GM21423 (cell line): ENCODE results near the gene PUM1.

Experiments used
- ATAC-seq: cut with Tn5 transposase; IDR thresholded peaks from one replicate; pipeline ENCODE4 v1.9.1; 2021; ENCODE audit warnings: mild to moderate bottlenecking, moderate library complexity; ENCODE audit not compliant: unreplicated experiment

Gene PUM1

GRCh38 chr1:30908696-30909364, 156.7 kb downstream of the PUM1 start, which contains the start of gene SDC3:
Gene SDC3, minus strand, starts transcription at chr1:30908758. Its CDS starts 172 bp downstream, at chr1:30908586.
- ATAC-seq: no peak

DNA sequence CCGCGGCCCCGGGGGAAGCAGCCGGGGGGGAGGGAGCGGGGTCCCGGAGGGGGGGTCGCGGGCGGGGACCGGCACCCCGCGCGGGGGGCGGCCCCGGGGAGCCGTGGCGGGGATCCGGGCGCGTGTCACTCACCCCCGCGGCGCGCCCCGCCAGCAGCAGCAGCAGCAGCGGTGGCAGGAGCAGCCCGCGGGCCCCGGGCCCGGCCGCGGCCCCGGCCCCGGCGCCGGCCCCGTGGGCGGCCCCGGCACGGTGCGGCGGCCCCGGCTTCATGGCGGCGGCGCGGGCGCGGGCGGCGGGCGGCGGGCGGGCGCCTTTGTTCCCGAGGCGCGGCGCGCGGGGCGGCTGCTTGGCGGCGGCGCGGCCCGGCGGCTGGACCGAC, 157.2 kb downstream of the PUM1 start:
- no peak for ATAC-seq

GRCh38 chr1:30907481-30908315, 157.8 kb downstream of the PUM1 start:
- no peak for ATAC-seq

DNA sequence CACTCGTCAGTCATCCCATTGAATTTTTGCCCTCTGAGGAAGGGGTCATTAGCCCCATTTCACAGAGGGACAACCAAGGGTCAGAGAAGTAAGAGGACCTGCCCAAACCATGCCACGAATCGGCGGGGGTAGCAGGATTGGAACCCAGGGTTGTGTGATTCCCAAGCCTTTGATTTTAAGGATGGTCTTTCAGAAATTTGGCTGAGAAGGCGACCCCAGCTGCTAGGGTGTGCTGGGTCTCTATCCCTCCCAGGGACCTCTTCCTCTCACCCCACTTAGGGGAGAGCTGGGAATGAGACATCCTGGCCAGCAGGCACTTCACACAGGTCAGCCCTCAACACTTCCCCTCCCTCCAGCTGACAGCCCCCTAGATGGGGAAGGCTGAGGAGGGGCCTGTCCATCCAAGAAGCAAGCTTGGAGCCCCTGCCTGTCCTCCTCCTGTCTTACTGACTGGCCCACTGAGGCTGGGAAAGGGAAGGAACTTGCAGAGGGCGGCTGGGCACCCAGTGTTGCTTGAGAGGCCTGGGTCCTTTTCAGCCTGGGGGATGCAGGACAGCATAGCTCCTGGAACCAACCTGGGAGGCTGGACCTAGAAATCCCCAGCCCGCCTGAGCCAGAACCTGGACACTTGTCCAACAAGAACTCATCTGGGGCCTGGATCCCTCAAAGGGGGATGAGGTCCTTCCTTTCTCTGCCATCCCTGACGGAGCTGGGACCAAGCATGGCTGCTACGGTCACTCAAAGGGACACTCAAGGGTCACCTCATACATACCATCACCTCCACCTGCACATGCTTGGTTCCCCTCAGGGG, 158.7 kb downstream of the PUM1 start:
- no peak for ATAC-seq

GRCh38 chr1:30905916-30906620, 159.4 kb downstream of the PUM1 start:
- no peak for ATAC-seq

DNA sequence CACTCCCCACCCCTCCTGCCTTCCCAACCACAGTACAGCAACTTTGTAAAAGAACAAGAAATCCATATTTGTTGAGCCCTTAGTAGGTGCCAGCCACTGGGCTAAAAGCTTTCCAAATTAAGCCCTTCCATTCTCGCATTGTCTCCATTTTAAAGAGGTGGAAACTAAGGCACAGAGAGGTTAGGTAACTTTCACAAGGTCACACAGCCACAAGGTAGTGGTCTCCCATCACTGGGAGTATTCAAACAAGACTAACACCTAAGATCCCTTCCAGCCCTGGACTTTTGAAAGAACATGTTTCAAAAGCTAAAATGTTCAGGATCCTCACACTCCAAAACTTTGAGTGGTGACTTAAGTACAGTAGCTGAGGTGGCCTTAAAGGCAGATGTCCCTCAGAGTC, 160.1 kb downstream of the PUM1 start:
- ATAC-seq: no peak

DNA sequence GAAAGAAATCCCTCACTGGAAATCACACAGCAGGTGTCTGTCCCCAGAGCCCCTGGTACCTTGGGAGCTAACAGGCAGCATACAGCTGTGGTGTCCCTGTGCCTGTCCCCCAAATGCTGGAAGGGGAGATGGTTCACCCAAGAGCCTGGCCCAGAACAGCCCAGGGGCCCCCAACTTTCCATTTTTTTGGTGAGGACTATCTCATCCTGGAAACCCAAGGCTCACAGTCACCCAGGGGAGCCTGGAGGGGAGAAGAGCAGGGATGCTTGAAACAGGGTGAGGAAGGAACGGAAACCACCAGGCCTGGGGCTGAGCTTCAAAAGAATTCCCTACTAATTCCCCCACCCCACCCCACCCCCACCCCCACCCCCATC, 160.6 kb downstream of the PUM1 start:
- no peak for ATAC-seq

DNA sequence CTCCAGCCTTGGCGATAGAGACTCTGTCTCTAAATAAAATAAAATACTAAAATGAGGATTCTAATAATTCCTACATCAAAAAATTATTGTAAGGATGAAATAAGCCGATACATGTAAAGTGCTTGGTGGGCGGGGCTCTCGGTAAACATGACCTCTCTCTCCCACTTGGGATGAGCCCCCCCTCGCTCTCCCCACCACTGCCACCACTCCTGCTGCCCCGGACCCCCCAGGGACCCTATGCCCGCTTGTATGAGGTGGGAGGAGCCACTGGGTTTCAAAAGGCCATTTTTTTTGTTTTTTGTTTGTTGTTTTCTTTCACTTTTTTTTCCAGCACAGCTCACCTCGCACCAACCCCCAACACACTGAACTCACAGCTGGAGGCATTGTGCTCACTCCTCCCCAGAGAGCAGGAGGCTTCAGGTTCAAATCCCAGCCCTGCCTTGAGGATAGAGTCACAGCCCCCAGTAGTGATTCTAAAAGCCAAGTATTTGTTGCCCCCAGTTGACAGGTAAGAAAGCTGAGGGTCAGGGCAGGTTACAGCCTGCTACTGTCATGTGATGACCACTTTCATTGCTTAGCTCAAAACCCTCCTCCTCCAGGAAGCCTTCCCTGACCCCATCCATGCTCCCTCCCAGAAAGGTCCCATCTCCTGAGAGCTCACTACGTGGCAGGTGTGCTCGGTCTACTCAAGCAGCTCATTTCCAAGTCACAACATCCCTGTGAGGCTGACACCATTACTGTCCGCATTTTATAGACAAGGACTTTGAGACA, 161.1 kb downstream of the PUM1 start:
- ATAC-seq: no peak

GRCh38 chr1:30903343-30904034, 162.0 kb downstream of the PUM1 start:
- no peak for ATAC-seq

DNA sequence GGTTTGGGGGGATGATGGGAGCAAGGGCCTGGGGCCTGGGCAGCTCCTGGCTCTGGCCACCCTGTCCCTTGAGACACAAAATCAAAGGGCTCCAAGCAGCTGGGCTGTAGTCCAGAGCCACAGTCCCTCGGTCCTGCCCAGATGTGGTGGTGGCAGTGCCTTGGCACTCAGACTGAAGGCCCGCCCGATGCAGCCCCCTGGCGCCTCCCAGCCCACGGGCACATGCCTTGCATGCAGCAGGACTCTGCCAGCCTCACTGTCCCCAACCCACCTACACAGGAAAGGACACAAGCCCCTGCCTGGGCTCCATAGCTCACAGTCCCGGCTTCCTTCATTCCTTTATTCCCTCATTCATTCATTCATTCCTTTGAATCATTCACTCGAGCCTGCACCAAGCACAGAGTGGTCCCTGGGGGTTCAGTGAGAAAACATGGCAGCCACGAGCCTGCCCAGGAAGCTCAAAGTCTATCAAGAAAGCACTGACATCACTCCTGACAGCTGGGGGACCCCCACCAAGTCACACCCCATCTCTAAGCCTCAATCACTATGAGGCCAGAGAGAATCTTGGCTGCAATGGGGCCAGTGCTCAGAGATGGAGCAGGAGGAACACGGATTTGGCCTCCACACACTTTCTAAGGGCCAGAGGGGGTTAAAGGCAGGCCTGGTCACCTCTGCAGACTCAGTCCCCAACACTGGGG, 162.8 kb downstream of the PUM1 start:
- ATAC-seq: no peak

DNA sequence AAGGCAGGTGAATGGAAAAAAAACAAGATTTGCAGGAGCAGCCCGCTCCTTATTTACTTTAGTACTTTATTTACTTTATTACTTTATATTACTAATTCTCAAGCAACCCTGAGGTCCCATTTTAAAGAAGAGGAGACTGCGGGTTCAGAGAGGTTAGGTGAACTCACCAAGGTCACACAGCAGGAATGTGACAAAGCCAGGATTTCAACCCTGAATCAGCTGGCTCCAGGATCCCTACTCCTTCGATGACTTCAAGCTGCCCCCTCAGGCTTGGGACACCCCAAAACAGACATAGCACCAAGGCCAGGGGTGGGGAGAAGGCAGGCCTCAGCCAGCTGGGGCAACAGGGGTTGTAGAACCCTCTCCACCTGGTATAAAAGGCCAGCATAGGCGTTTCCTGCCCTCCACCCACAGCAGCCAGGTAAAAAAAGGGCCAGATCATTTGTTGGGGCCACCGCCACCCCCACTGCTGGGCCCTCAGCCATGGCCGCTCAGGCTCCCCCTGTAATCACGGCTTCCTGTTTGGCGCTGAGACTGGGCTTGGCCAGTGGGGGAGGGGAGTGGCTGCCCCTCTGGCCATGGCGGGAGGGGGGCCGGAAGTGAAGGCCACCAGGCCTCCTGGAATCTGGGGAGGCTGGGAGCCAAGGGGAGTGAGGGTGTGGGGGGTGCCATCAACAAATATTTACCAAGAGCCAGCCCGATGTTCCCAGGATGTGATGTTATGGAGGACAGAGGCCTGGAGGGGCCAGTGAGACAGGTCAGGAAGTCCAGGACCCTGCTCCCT, 163.5 kb downstream of the PUM1 start:
- ATAC-seq: no peak

- ATAC-seq: no peak
Measured at GRCh38 chr1:30900931-30901560, 164.5 kb downstream of the PUM1 start.

DNA sequence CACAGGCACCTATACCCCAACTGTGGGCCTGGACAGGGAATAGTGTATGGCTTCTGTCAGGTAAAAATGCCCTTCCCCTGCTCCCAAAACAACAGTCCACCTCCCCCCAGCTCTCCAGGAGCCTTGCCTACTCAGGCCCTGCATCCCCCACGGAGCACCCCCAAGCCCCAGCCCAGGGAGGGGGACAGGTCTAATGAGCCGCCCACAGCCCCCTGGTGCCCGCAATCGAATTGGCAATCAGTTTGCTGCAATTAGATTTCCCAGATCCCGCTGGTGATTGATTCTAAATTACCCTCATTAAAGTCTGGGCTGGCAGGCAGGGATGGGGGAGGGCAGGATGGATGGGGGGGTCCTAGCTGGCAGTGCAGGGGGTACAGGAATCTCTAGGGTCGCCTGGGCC, 165.0 kb downstream of the PUM1 start:
- no peak for ATAC-seq

GRCh38 chr1:30899577-30900389, 165.7 kb downstream of the PUM1 start:
- no peak for ATAC-seq

- ATAC-seq: no peak
Measured at GRCh38 chr1:30898031-30898815, 167.3 kb downstream of the PUM1 start.

DNA sequence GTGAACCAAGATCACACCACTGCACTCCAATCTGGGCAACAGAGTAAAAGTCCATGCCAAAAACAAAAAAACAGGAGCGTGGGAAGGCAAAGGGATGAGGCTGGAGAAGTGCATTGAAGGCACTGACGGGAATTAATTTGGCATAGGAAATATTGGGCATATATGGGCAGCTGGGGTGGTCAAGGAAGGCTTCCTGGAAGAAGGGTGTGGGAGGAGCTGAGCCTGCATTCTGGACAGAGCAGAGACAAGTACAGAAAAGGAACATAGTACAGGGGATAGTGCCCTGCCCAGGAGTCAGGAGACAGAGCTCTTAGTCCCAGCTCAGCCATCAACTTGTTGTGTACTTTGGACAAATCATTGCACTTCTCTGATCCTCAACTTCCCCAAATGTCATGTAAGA, 168.6 kb downstream of the PUM1 start:
- no peak for ATAC-seq
